Keratinocyte (primary cell): ENCODE data around the gene ATG14. TPM values are rescaled to one million over a fixed set of nuclear protein-coding genes. Genes with fewer than 3 reads are reported as not detected.

Experiments
- DNase-seq: peaks from one replicate; pipeline ENCODE4 v3.0.0-alpha.2; 2011; ENCODE audit warnings: low read depth, missing footprints, low spot score
- FAIRE-seq: peaks from 2 replicates; lab custom pipeline; 2011; peaks lifted over from hg19 to GRCh38; lab: Jason Lieb, UNC
- H2AFZ ChIP-seq: 2 replicates; pipeline ENCODE4 v1.6.0; 2012; ENCODE audit warnings: low read length, control low read depth, inconsistent platforms; ENCODE audit not compliant: control insufficient read depth
- H3K27ac ChIP-seq: 2 replicates; pipeline ENCODE4 v1.5.1; 2011; ENCODE audit warnings: low read length; ENCODE audit not compliant: control insufficient read depth, insufficient read depth
- H3K27me3 ChIP-seq: 3 replicates; pipeline ENCODE4 v1.6.0; 2011; ENCODE audit warnings: low read length; ENCODE audit not compliant: control insufficient read depth, insufficient read depth; ENCODE audit errors: extremely low read depth
- H3K36me3 ChIP-seq, 2 experiments: 2 replicates in 1 of 2; 3 replicates in 1 of 2; pipeline ENCODE4 v1.5.1; 2011; ENCODE audit warnings: low read length in 2 of 2, mild to moderate bottlenecking in 1 of 2; ENCODE audit not compliant: control insufficient read depth in 2 of 2, insufficient read depth in 2 of 2; ENCODE audit errors: extremely low read depth in 1 of 2
- H3K4me1 ChIP-seq: 3 replicates; pipeline ENCODE4 v1.5.1; 2011; ENCODE audit warnings: low read length; ENCODE audit not compliant: control insufficient read depth, insufficient read depth; ENCODE audit errors: extremely low read depth
- H3K4me2 ChIP-seq: 3 replicates; pipeline ENCODE4 v1.6.0; 2011; ENCODE audit warnings: low read depth, low read length; ENCODE audit not compliant: control insufficient read depth, insufficient read depth; ENCODE audit errors: extremely low read depth
- H3K4me3 ChIP-seq, 3 experiments: fragments of 200-600 bp in 1 of 3; sonication (generic) in 1 of 3; 2 replicates in 2 of 3; 3 replicates in 1 of 3; pipeline ENCODE4 v1.5.1; 2011 to 2016; ENCODE audit warnings: low read length in 3 of 3, mild to moderate bottlenecking in 3 of 3, control low read depth in 2 of 3, inconsistent platforms in 1 of 3, low read depth in 1 of 3, mixed read lengths in 1 of 3, mixed run types in 1 of 3, moderate library complexity in 1 of 3; ENCODE audit not compliant: control insufficient read depth in 2 of 3, insufficient read depth in 2 of 3; ENCODE audit errors: extremely low read depth in 1 of 3
- H3K79me2 ChIP-seq: 2 replicates; pipeline ENCODE4 v1.6.0; 2012; ENCODE audit warnings: low read length; ENCODE audit not compliant: control insufficient read depth, insufficient read depth
- H3K9ac ChIP-seq: 3 replicates; pipeline ENCODE4 v1.6.0; 2011; ENCODE audit warnings: low read length; ENCODE audit not compliant: control insufficient read depth, insufficient read depth; ENCODE audit errors: extremely low read depth
- H3K9me1 ChIP-seq: 3 replicates; pipeline ENCODE4 v1.6.0; 2011; ENCODE audit warnings: low read length; ENCODE audit not compliant: control insufficient read depth, insufficient read depth; ENCODE audit errors: extremely low read depth
- H3K9me3 ChIP-seq: 2 replicates; pipeline ENCODE4 v1.5.1; 2012; ENCODE audit warnings: low read depth, low read length; ENCODE audit not compliant: control insufficient read depth
- H4K20me1 ChIP-seq: 3 replicates; pipeline ENCODE4 v1.6.0; 2011; ENCODE audit warnings: low read length; ENCODE audit not compliant: control insufficient read depth, insufficient read depth; ENCODE audit errors: extremely low read depth
- CTCF ChIP-seq, 3 experiments: IDR thresholded peaks in 1 of 3; conservative IDR thresholded peaks in 1 of 3; optimal IDR thresholded peaks in 1 of 3; 2 replicates in 2 of 3; 3 replicates in 1 of 3; pipeline versions ENCODE3 to v1.5.1; 2011; ENCODE audit warnings: low read length in 3 of 3, mild to moderate bottlenecking in 3 of 3, moderate library complexity in 2 of 3, control low read depth in 1 of 3, inconsistent platforms in 1 of 3; ENCODE audit not compliant: insufficient read depth in 2 of 3; ENCODE audit errors: extremely low read depth in 1 of 3
- EZH2 ChIP-seq: IDR thresholded peaks from one replicate; pipeline ENCODE4 v1.6.1; 2012; ENCODE audit warnings: inconsistent platforms, mild to moderate bottlenecking, low read length, moderate library complexity
- dilution Hi-C: fragments of 300-500 bp; cut with MboI; formaldehyde crosslinking; loops from one replicate; pipeline ENCODE4 v1.7.0; 2020; ENCODE audit warnings: low sequenced_read_pairs; ENCODE audit not compliant: extremely low pct_ligation_motif_present
- polyA plus RNA-seq, 5 experiments: library from polyadenylated mRNA; depleted of rRNA in 3 of 5; stranded (reverse) in 3 of 5; stranded (forward) in 1 of 5; unstranded in 1 of 5; fragments of >200 nt; gene quantifications; 1 replicate in 1 of 5; 2 replicates in 3 of 5; 3 replicates in 1 of 5; pipeline versions ENCODE4 v1.2.1 to v1.2.3, GENCODE V29; 2011 to 2012; ENCODE audit warnings: missing spikeins in 2 of 5, low read depth in 1 of 5, low replicate concordance in 1 of 5

The ATG14 gene
- polyA plus RNA-seq, 1 donor (not counting 4 experiments of a cell fraction or from before 2014, with no cell fraction given), result 7.0 TPM

- peaks cover 15% of the 10 kb centered on the region for H3K79me2 ChIP-seq
- H3K9me3 ChIP-seq, result no peaks in the 10 kb centered on the region
- FAIRE-seq (no peak), DNase-seq (no peak)
- H3K4me3 ChIP-seq, result no peak overlapping the region
- H3K9ac ChIP-seq, result no peak overlapping the region
- H4K20me1 ChIP-seq, result no peaks in the 10 kb centered on the region
- no peak overlapping the region for H2AFZ ChIP-seq
- no peak for TF ChIP-seq CTCF (optimal IDR thresholded peaks at IDR 0.05 in 1 of 3, IDR thresholded peaks at IDR 0.05 in 1 of 3, conservative IDR thresholded peaks at IDR 0.05 in 1 of 3; ENCODE audit: extremely low read depth in 1 of 3, insufficient read depth in 2 of 3, low read length in 3 of 3)
- TF ChIP-seq EZH2, result no peak
- dilution Hi-C loops, result no loop called here
- H3K36me3 ChIP-seq, result no peaks in the 10 kb centered on the region
- no peak overlapping the region for H3K4me2 ChIP-seq
- no peaks in the 10 kb centered on the region for H3K4me1 ChIP-seq
- H3K9me1 ChIP-seq, result no peaks in the 10 kb centered on the region
- H3K27me3 ChIP-seq, result no peaks in the 10 kb centered on the region
- H3K27ac ChIP-seq, result no peak overlapping the region
These were observed 84.5 kb downstream of the ATG14 start for GRCh38 chr14:55327179-55327578.

GRCh38 chr14:55324812-55325211 is 86.8 kb downstream of the ATG14 start:
- peaks cover 0 to 1% of the 10 kb centered on the region in 2 experiments for H3K36me3 ChIP-seq
- H3K79me2 ChIP-seq, result peaks cover 11% of the 10 kb centered on the region
- no peaks in the 10 kb centered on the region for H3K9me3 ChIP-seq
- H3K4me2 ChIP-seq, result no peak overlapping the region
- H3K9ac ChIP-seq, result no peak overlapping the region
- H2AFZ ChIP-seq, result no peak overlapping the region
- TF ChIP-seq EZH2 (no peak), CTCF (optimal IDR thresholded peaks at IDR 0.05 in 1 of 3, IDR thresholded peaks at IDR 0.05 in 1 of 3, conservative IDR thresholded peaks at IDR 0.05 in 1 of 3; ENCODE audit: extremely low read depth in 1 of 3, insufficient read depth in 2 of 3, low read length in 3 of 3) (no peak)
- no peak overlapping the region for H3K27ac ChIP-seq
- DNase-seq, result no peak
- no peaks in the 10 kb centered on the region for H4K20me1 ChIP-seq
- H3K27me3 ChIP-seq, result no peaks in the 10 kb centered on the region
- H3K4me3 ChIP-seq, result no peak overlapping the region
- dilution Hi-C loops, result no loop called here
- no peaks in the 10 kb centered on the region for H3K4me1 ChIP-seq
- FAIRE-seq, result no peak
- H3K9me1 ChIP-seq, result no peaks in the 10 kb centered on the region
